NCI-H524 (cell line): ENCODE data around the gene IQCN.
"Not testable (repeated sequence)": the region's sequence is repeated elsewhere in the genome, so short reads cannot be mapped to it uniquely, and the experiment has no call there.

Experiments
- DNase-seq, 2 experiments: peaks; one replicate each; lab custom pipeline; 2025; lab: John Stamatoyannopoulos, UW

Gene IQCN

DNA sequence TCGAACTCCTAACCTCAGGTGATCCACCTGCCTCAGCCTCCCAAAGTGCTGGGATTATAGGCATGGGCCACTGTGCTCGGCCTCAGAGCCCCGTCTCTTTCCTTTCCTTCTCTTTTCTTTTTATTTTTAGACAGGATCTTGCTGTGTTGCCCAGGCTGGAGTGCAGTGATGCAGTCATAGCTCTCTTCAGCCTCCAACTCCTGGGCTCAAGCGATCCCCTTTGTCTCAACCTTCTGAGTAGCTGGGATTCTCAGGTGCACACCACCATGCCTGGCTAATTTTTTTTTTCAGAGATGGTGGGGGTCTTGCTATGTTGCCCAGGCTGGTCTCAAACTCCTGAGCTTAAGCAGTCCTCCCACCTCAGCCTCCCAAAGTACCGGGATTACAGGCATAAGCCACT is 64.3 kb downstream of the IQCN start:
- not testable (repeated sequence) for DNase-seq

DNA sequence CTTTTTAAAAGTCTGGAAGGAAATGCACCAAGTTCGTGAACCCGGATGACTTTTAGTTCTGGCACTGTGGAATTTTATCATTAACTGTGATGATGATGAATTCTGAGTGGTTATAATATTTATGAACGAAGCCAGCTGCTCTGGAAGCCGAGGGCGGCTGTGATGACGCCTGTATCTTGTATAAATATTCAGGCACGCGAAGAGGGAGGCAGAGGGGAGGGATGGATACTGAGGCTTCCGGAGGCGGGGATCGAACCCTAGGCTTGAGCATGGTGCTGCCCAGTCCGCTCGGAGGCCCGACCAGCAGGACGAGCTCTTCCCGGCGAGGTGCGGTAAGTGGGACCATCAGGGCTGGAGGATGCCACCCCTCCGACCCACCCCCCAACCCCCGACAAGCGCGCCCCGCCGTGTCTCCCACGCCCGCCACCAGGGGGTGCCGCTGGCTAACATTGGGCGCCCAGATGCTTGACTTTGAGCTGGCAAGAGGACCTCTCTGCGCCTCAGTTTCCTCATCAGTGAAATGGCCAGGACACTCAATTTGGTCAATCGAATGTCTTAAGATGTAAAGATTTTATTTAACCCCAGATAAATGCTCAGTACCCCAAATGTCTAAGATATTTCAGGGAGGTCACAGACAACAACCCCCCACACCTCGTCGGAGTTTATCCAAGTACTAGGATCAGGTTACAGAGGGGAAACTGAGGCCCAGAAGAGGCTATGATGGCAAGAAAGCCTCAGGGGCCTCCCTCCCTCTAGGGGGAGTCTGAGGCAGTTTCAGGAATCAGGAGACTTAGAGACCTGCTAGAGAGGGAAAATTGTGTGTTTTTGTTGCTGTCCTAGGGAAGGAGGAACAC is 65.9 kb downstream of the IQCN start:
- peak; percentile 16 to 62 for DNase-seq
